Central memory CD4-positive, alpha-beta T cell (primary cell): ENCODE data around the gene MRPL38.
"Not testable (repeated sequence)": the region's sequence is repeated elsewhere in the genome, so short reads cannot be mapped to it uniquely, and the experiment has no call there.

Source experiments
- DNase-seq: peaks from one replicate; pipeline ENCODE4 v3.0.0; 2022

MRPL38 gene

GRCh38 chr17:75895370-75896155 lies 9.1 kb downstream of the MRPL38 start:
- DNase-seq = no peak

- DNase-seq = no peak
Measured at GRCh38 chr17:75894049-75894733, 10.5 kb downstream of the MRPL38 start.

- DNase-seq = no peak
Measured at GRCh38 chr17:75893305-75894048, 11.2 kb downstream of the MRPL38 start.

DNA sequence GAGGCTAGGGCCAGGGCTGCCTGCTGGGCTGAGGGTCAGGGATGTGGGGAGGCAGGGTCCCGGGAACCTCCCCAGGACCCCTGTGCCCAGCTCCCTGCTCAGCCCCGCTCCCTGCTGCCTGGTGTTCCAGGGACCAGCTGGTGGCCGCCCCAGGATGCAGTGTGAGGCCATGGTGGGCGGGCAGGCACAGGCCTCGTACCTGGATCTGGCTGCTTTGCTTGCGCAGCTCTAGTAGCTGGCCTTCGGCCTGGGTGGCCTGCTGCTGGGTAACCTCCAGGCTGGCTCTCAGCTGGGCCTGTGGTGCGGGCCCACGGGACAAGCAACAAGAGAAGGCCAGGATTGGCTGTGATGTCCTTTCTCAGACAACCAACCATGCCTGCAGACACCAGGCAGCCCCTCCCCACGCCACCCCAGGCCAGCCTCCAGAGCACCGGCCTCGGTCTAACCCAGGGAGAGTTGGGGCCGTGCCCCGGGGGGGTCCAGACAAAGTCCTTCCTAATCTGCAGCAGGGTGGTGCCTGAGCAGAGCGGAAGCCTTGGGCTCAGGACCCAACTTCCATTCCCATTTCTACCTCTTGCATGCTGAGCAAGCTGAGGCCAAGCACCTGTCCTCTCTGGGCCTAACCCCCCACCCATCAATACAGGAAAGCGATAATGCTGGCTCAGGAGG lies 12.0 kb downstream of the MRPL38 start:
- DNase-seq = no peak

- no peak for DNase-seq
Measured at GRCh38 chr17:75891605-75892555, 12.8 kb downstream of the MRPL38 start.

GRCh38 chr17:75891022-75891604 lies 13.6 kb downstream of the MRPL38 start:
- DNase-seq = no peak

- no peak for DNase-seq
Measured at GRCh38 chr17:75889454-75889853, 15.2 kb downstream of the MRPL38 start.

DNA sequence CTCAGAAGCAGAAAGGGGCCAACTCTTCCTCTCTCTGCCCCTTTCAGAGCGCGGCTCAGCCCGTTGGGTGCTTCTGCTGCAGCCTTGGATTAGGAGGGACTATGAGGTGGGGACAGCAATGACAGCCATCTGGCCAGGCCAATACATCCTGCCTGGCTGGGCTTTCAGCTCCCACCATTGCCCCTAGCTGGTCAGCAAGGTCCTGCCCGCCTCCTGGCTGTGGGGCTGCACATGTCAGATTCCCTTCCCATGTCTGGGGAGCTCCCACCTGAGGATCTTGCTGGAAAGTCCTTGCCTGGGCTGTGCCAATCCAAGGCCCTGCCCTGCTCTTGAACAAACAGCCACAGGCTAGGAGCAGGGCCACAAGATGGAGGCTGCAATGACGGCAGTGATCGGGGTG lies 16.2 kb downstream of the MRPL38 start:
- no peak for DNase-seq

DNA sequence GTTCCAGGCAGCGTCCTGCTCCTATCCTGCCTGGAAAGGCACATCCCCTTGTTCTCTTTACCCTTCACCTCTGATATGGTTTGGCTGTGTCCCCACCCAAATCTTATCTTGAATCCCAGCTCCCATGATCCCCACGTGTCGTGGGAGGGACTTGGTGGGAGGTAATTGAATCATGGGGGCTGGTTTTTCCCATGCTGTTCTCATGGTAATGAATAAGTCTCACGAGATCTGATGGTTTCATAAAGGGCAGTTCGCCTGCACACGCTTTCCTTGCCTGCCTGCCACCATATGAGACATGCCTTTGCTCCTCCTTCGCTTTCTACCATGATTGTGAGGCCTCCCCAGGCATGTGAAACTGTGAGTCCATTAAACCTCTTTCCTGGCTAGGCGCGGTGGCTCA lies 18.8 kb downstream of the MRPL38 start:
- DNase-seq = not testable (repeated sequence)

DNA sequence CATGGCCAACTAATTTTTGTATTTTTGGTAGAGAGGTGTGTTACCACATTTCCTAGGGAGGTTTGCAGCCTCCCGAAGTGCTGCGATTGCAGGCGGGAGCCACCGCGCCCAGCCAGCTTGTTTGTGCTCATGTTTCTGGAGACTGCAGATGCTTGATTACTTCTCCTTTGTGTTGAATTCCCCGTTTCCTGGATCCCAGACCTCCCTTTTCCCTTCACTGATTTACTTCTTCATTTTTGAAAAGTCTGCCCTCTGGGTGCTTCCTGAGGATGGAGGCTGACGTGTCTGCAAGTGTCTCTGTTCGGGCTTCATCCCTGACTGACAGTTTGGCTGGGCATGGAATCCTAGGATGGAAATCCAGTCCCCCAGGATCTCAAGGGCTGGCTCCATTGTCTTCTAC lies 19.3 kb downstream of the MRPL38 start:
- DNase-seq = no peak

DNA sequence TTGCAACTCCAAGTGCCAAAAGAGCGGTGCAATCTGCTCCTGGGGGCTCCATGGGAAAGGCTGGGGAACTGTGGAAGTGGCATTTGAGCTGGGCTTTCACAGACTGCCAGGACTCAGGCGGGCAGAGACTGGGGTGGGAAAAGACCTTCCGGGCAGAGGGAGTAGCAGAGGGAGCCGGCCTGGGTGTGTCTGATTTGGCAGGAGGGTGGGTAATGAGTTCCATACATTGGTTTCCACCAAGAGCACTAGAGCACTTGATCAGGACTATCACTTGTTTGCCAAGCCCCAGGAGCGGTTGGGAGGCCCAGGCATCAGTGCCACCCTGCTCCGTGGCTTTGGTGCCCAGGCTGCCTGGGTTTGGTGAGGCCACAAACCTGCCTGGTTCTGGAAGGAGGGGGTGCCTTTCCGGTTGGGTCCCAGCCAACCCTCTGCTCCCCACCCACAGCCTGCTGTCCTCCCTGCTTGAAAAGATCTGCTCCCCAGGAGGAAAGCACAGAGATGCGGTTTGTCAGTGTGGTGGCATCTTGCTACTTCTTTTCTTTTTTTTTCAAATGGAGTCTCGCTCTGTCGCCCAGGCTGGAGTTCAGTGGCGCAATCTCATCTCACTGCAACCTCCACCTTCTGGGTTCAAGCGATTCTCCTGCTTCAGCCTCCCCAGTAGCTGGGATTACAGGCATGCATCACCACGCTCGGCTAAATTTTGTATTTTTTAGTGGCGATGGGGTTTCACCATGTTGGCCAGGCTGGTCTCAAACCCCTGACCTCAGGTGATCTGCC lies 22.8 kb downstream of the MRPL38 start:
- DNase-seq = no peak

DNA sequence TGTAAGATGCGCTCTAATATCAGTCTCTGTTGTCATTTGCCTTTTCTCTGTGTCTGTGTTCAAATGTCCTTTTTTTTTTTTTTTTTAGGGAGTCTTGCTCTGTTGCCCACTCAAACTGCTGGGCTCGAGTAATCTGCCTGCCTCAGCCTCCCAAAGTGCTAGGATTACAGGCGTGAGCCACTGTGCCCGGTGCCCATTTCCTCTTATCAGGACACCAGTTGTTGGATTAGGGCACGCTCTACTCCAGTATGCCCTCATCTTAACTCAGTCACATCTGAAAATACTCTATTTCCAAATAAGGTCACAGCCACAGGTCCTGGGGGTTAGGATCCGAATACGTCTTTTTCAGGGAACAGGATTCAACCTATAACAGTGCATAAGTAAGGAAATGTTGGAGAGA lies 24.4 kb downstream of the MRPL38 start:
- DNase-seq = no peak

DNA sequence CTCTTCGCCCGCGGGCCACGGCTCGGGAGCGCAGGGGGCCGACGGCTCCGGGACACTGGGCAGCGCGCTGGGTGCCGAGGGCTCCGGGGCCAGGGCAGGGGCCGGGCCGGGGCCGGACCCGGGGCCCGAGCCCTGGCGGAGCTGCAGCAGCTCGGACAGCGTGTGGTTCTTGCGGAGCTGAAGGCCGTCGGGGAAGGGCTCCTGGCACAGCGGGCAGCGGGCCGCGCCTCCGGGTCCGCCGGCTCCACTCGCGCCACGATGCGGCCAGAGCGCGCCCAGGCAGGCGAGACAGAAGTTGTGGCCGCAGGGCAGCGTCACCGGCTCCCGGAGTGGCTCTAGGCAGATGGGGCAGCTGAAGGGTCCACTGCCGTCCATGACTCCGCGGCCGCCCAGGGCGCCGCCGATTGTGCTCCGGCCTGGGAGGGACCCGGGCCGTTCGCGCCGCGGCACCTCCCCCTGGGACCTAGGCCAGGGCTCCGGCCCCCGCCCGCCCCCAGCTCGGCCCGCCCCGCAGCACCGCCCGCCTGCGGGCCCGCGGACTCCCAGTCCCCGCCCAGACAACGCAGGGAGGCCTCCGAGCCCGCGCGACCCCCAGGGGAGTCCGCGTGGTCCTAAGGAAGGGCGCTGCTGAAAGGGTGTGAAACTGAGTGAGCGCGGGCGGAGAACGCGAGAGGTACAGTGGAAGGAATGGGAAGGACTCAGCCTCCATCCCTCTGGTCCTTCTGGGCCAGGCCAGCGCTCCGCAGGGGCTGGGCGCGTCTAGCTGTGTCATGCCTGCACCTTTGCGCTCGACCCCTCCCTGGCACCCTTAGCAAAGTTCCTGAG lies 26.3 kb downstream of the MRPL38 start, which contains the start of gene TRIM47:
Gene TRIM47 (minus strand): TSS at position 408 of the 825 bp plus-strand sequence. CDS start 33 bp downstream, at position 375.
- DNase-seq = no peak

GRCh38 chr17:75877752-75878173 lies 26.9 kb downstream of the MRPL38 start:
- DNase-seq = peak; percentile 70

GRCh38 chr17:75876938-75877751 lies 27.5 kb downstream of the MRPL38 start:
- no peak for DNase-seq

DNA sequence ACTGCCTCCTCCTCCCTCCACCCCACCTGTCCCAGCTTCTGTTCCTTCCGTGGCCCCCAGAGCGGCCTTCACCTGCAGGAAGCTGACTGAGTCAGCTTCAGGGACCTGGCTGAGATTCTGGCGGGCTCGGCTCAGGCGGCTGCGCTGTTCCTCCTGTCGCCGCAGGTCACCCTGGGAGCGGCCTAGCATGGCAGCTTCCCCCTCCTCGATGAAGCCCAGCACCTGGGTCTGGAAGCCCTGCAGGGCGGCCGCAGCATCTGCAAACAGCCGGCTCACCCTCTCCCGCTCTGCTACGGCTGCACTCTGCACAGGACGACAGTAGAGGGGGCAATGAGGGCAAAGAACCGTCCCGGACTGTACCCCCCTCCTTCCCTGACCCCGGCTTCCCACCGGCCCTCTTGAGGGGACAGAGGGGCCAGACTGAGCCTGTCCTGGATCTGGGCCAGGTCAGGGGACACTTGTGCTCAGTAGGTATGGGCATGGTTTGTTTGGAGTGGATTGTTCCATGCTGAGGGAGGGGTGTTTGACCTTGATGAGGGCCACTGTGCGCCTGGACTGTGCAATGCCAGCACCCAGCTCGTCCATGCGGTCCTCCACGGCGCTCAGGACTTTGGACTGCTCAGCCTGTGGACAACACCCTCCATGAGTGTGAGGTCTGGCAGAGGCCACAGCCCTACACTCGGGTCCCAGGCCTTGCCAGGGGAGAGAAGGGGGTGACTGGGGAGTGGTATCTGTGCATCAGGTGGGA lies 28.3 kb downstream of the MRPL38 start:
- DNase-seq = peak; percentile 77

- DNase-seq = no peak
Measured at GRCh38 chr17:75875940-75876189, 28.8 kb downstream of the MRPL38 start.
